BE2C (cell line): ENCODE data around the gene FRMD8.

Source experiments
- DNase-seq: peaks from one replicate; pipeline ENCODE4 v3.0.0-alpha.2; 2020
- H3K27me3 ChIP-seq: fragments of 250-450 bp; sonication (Bioruptor Pico); 2 replicates; pipeline ENCODE4 v1.5.1; 2020; ENCODE audit warnings: mild to moderate bottlenecking
- H3K36me3 ChIP-seq: fragments of 250-450 bp; sonication (Bioruptor Pico); 2 replicates; pipeline ENCODE4 v1.5.1; 2020; ENCODE audit warnings: mild to moderate bottlenecking
- H3K4me1 ChIP-seq: fragments of 250-450 bp; sonication (Bioruptor Pico); 2 replicates; pipeline ENCODE4 v1.5.1; 2020
- H3K4me3 ChIP-seq: 2 replicates; pipeline ENCODE4 v1.5.1; 2011; ENCODE audit warnings: low read depth, low read length
- H3K9me3 ChIP-seq: fragments of 250-450 bp; sonication (Bioruptor Pico); 2 replicates; pipeline ENCODE4 v1.5.1; 2020
- TF ChIP-seq, protein P1 (sequence below): IDR thresholded peaks from 2 replicates; pipeline ENCODE4 v1.5.1; 2012; ENCODE audit warnings: mild to moderate bottlenecking, low read depth, low read length

The FRMD8 gene

DNA sequence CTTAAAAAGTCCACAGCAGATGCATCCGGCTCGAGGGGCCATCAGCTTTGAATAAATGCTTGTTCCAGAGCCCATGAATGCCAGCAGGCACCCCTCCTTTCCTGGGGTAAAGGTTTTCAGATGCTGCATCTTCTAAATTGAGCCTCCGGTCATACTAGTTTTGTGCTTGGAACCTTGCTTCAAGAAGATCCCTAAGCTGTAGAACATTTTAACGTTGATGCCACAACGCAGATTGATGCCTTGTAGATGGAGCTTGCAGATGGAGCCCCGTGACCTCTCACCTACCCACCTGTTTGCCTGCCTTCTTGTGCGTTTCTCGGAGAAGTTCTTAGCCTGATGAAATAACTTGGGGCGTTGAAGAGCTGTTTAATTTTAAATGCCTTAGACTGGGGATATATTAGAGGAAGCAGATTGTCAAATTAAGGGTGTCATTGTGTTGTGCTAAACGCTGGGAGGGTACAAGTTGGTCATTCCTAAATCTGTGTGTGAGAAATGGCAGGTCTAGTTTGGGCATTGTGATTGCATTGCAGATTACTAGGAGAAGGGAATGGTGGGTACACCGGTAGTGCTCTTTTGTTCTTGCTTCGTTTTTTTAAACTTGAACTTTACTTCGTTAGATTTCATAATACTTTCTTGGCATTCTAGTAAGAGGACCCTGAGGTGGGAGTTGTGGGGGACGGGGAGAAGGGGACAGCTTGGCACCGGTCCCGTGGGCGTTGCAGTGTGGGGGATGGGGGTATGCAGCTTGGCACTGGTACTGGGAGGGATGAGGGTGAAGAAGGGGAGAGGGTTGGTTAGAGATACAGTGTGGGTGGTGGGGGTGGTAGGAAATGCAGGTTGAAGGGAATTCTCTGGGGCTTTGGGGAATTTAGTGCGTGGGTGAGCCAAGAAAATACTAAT lies 38.0 kb downstream of the FRMD8 start:
- H3K36me3 ChIP-seq: peaks cover 43% of the 10 kb centered on the region
- H3K27me3 ChIP-seq: peaks cover 3% of the 10 kb centered on the region
- TF ChIP-seq, protein P1, sequence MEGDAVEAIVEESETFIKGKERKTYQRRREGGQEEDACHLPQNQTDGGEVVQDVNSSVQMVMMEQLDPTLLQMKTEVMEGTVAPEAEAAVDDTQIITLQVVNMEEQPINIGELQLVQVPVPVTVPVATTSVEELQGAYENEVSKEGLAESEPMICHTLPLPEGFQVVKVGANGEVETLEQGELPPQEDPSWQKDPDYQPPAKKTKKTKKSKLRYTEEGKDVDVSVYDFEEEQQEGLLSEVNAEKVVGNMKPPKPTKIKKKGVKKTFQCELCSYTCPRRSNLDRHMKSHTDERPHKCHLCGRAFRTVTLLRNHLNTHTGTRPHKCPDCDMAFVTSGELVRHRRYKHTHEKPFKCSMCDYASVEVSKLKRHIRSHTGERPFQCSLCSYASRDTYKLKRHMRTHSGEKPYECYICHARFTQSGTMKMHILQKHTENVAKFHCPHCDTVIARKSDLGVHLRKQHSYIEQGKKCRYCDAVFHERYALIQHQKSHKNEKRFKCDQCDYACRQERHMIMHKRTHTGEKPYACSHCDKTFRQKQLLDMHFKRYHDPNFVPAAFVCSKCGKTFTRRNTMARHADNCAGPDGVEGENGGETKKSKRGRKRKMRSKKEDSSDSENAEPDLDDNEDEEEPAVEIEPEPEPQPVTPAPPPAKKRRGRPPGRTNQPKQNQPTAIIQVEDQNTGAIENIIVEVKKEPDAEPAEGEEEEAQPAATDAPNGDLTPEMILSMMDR: no peak
- peaks cover 10% of the 10 kb centered on the region for H3K4me1 ChIP-seq
- peak overlapping the region; percentile 88 for H3K4me3 ChIP-seq
- no peaks in the 10 kb centered on the region for H3K9me3 ChIP-seq
- peak; percentile 42 for DNase-seq

DNA sequence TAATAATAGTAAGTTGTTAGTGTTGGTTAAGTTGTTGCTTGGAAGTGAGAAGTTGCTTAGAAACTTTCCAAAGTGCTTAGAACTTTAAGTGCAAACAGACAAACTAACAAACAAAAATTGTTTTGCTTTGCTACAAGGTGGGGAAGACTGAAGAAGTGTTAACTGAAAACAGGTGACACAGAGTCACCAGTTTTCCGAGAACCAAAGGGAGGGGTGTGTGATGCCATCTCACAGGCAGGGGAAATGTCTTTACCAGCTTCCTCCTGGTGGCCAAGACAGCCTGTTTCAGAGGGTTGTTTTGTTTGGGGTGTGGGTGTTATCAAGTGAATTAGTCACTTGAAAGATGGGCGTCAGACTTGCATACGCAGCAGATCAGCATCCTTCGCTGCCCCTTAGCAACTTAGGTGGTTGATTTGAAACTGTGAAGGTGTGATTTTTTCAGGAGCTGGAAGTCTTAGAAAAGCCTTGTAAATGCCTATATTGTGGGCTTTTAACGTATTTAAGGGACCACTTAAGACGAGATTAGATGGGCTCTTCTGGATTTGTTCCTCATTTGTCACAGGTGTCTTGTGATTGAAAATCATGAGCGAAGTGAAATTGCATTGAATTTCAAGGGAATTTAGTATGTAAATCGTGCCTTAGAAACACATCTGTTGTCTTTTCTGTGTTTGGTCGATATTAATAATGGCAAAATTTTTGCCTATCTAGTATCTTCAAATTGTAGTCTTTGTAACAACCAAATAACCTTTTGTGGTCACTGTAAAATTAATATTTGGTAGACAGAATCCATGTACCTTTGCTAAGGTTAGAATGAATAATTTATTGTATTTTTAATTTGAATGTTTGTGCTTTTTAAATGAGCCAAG lies 38.9 kb downstream of the FRMD8 start:
- TF ChIP-seq, protein P1: no peak
- H3K27me3 ChIP-seq: peaks cover 3% of the 10 kb centered on the region
- no peak for DNase-seq
- peak overlapping the region; percentile 88 for H3K4me3 ChIP-seq
- no peaks in the 10 kb centered on the region for H3K9me3 ChIP-seq
- H3K36me3 ChIP-seq: peaks cover 43% of the 10 kb centered on the region
- H3K4me1 ChIP-seq: peaks cover 6% of the 10 kb centered on the region

DNA sequence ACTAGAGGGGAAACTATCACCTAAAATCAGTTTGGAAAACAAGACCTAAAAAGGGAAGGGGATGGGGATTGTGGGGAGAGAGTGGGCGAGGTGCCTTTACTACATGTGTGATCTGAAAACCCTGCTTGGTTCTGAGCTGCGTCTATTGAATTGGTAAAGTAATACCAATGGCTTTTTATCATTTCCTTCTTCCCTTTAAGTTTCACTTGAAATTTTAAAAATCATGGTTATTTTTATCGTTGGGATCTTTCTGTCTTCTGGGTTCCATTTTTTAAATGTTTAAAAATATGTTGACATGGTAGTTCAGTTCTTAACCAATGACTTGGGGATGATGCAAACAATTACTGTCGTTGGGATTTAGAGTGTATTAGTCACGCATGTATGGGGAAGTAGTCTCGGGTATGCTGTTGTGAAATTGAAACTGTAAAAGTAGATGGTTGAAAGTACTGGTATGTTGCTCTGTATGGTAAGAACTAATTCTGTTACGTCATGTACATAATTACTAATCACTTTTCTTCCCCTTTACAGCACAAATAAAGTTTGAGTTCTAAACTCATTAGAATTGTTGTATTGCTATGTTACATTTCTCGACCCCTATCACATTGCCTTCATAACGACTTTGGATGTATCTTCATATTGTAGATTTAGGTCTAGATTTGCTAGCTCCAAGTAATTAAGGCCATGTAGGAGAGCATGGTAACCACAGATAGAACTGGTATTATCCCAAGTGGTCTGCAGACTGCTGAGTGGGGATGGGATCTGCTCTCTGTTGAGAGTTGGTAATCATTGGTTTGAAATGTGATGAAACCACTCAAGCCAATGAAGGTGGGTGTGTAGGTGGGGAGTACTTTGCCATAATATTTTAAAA lies 39.8 kb downstream of the FRMD8 start:
- peak overlapping the region; percentile 88 for H3K4me3 ChIP-seq
- peaks cover 3% of the 10 kb centered on the region for H3K27me3 ChIP-seq
- H3K36me3 ChIP-seq: peaks cover 43% of the 10 kb centered on the region
- peaks cover 4% of the 10 kb centered on the region for H3K4me1 ChIP-seq
- TF ChIP-seq, protein P1: no peak
- no peak for DNase-seq
- H3K9me3 ChIP-seq: no peaks in the 10 kb centered on the region

DNA sequence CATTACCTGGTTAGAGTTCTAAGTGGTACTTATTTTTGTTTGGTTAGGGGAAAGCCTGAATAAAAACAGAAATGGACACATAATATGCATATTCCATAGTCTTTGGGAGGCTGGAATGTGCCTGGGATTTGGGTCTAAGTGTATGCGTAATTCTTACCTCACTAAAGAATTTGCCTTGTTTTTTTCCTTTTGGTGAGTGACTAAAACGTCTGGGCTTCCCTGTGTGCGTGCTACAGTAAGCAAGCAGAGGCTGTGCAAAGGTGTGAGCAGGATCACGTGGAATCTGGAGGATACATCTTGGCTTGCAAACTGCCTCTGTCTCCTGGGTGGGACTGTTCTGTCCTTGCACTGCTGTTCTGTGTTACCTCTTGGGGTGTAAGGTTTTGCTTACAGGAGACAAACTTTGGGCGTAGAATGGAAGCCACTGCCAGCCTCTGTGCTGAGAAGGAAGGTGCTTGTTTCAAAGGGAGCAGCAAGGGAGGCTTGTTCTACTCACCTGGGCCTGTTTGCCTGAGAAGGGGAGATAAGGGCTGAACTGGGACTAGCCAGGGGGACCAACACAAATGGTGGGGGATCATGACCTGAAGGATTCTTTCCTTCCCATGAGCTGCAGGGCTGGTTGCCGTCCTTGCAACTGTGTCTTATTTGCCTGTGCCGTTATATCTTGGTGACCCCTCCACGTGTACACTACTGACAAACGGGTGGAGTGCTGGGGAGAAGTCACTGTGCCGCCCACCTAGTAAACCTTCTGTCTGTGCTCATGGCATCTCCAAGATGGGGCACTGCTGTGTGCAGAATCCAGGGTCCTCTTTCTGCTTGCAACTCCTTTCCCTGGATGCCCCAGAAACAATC lies 40.6 kb downstream of the FRMD8 start:
- H3K4me1 ChIP-seq: peaks cover 3% of the 10 kb centered on the region; the same call in 1 of the 2 replicates
- TF ChIP-seq, protein P1: no peak
- no peaks in the 10 kb centered on the region for H3K9me3 ChIP-seq
- no peak for DNase-seq
- H3K36me3 ChIP-seq: peaks cover 43% of the 10 kb centered on the region
- H3K27me3 ChIP-seq: peaks cover 3% of the 10 kb centered on the region
- H3K4me3 ChIP-seq: peak overlapping the region; percentile 88
